ENCODE results near the gene ZBTB40. TPM values are rescaled to one million over a fixed set of nuclear protein-coding genes. Genes with fewer than 3 reads are reported as not detected.
A peak's percentile ranks its signal among the peaks of the same experiment; 100 is the strongest.

ZBTB40 gene
- total and polyA plus RNA-seq, 10 donors = 4.4 to 40.2 (median 30.2) TPM

- 40 to 59% (median 55%) methylated on average over 15 to 16 of the region's 16 CpGs for WGBS, 5 donors
- Histone ChIP-seq H3K4me3 (no peak overlapping the region), H3K27me3 (replicated peaks in 1 of 7) (peaks cover 0 to 2% (median 0%) of the 10 kb centered on the region in 7 donors), H3K9me3 (no peaks in the 10 kb centered on the region), H3K27ac (peak overlapping the region in 1 of 8 donors; percentile 17), H3K4me1 (peaks cover 0 to 33% (median 9%) of the 10 kb centered on the region in 6 donors), H3K36me3 (peaks cover 0 to 9% (median 0%) of the 10 kb centered on the region in 6 donors)
- TF ChIP-seq CTCF (IDR thresholded peaks at IDR 0.05 in 8 of 11, conservative IDR thresholded peaks at IDR 0.05 in 3 of 11) (no peak), POLR2A (IDR thresholded peaks at IDR 0.05) (no peak), POLR2AphosphoS5 (IDR thresholded peaks at IDR 0.05) (no peak)
- no peak for DNase-seq
- intact Hi-C loops (cut with DNase I; ENCODE audit: low total_unique reads) = no loop called here
Measured at GRCh38 chr1:22539510-22540118, 88.0 kb downstream of the ZBTB40 start.

- peaks cover 0 to 2% (median 0%) of the 10 kb centered on the region in 6 donors for H3K36me3 ChIP-seq
- peak overlapping the region in 1 of 8 donors; percentile 17 for H3K27ac ChIP-seq
- peaks cover 0 to 33% (median 9%) of the 10 kb centered on the region in 6 donors for H3K4me1 ChIP-seq
- no peak overlapping the region for H3K4me3 ChIP-seq
- H3K27me3 ChIP-seq (replicated peaks in 1 of 7) = peaks cover 0 to 8% (median 0%) of the 10 kb centered on the region in 7 donors
- H3K9me3 ChIP-seq = no peaks in the 10 kb centered on the region
- TF ChIP-seq CTCF (IDR thresholded peaks at IDR 0.05 in 8 of 11, conservative IDR thresholded peaks at IDR 0.05 in 3 of 11) = no peak
- DNase-seq = no peak
- WGBS, 5 donors = 42 to 72% (median 56%) methylated on average over 5 of the region's 5 CpGs
- intact Hi-C loops (cut with DNase I; ENCODE audit: low total_unique reads) = no loop called here
Measured at GRCh38 chr1:22540337-22540736, 88.7 kb downstream of the ZBTB40 start.

GRCh38 chr1:22542886-22543285 is 91.2 kb downstream of the ZBTB40 start:
- no peaks in the 10 kb centered on the region for H3K36me3 ChIP-seq
- intact Hi-C loops (cut with DNase I; ENCODE audit: low total_unique reads) = no loop called here

More at GRCh38 chr1:22542886-22543285, 91.2 kb downstream of the ZBTB40 start:
- 72 to 93% (median 81%) methylated on average over 9 of the region's 9 CpGs for WGBS, 5 donors
- Histone ChIP-seq H3K9me3 (no peaks in the 10 kb centered on the region), H3K4me1 (peaks cover 0 to 29% (median 5%) of the 10 kb centered on the region in 6 donors), H3K4me3 (no peak overlapping the region), H3K27ac (no peak overlapping the region), H3K27me3 (replicated peaks in 1 of 7) (peaks cover 0 to 24% (median 0%) of the 10 kb centered on the region in 7 donors)
- TF ChIP-seq POLR2A (IDR thresholded peaks at IDR 0.05) (no peak), CTCF (IDR thresholded peaks at IDR 0.05 in 8 of 11, conservative IDR thresholded peaks at IDR 0.05 in 3 of 11) (no peak), POLR2AphosphoS5 (IDR thresholded peaks at IDR 0.05) (no peak)
- DNase-seq = no peak

Data from spleen (tissue), 11 donors.